ENCODE data around the gene ANKRD22. TPM values are rescaled to one million over a fixed set of nuclear protein-coding genes. Genes with fewer than 3 reads are reported as not detected.

Gene ANKRD22
- total RNA-seq, 1 donor from 2014 or later = not detected

- intact Hi-C loops (cut with micrococcal nuclease) = no loop called here
These were observed 47.4 kb downstream of the ANKRD22 start for GRCh38 chr10:88804083-88804812.

GRCh38 chr10:88803641-88804040 is 48.0 kb downstream of the ANKRD22 start:
- intact Hi-C loops (cut with micrococcal nuclease) = no loop called here

- intact Hi-C loops (cut with micrococcal nuclease) = no loop called here
These were observed 48.9 kb downstream of the ANKRD22 start, which contains the start of gene LIPM for GRCh38 chr10:88802523-88803285. Gene LIPM, plus strand, starts transcription at chr10:88802730. Its CDS starts 167 bp downstream, at chr10:88802897.

- intact Hi-C loops (cut with micrococcal nuclease) = no loop called here
These were observed 51.2 kb downstream of the ANKRD22 start for GRCh38 chr10:88800152-88801125.

- intact Hi-C loops (cut with micrococcal nuclease) = no loop called here
These were observed 56.9 kb downstream of the ANKRD22 start for GRCh38 chr10:88794731-88795130.

GRCh38 chr10:88793712-88794299 is 57.8 kb downstream of the ANKRD22 start:
- intact Hi-C loops (cut with micrococcal nuclease) = loop anchor here (2.0 kb wide), 1 partner anchor 31 kb away; no protein-coding TSS in a partner anchor

GRCh38 chr10:88792661-88793060 is 59.0 kb downstream of the ANKRD22 start:
- intact Hi-C loops (cut with micrococcal nuclease) = loop anchor here (2.0 kb wide), 1 partner anchor 32 kb away; no protein-coding TSS in a partner anchor

GRCh38 chr10:88791924-88792323 is 59.7 kb downstream of the ANKRD22 start:
- intact Hi-C loops (cut with micrococcal nuclease) = loop anchor here (2.0 kb wide), 1 partner anchor 33 kb away; no protein-coding TSS in a partner anchor

- intact Hi-C loops (cut with micrococcal nuclease) = no loop called here
These were observed 62.7 kb downstream of the ANKRD22 start for GRCh38 chr10:88788924-88789323.

- intact Hi-C loops (cut with micrococcal nuclease) = no loop called here
These were observed 64.2 kb downstream of the ANKRD22 start for GRCh38 chr10:88787463-88787862.

- intact Hi-C loops (cut with micrococcal nuclease) = no loop called here
These were observed 65.4 kb downstream of the ANKRD22 start for GRCh38 chr10:88786032-88786770.

- intact Hi-C loops (cut with micrococcal nuclease) = no loop called here
These were observed 67.9 kb downstream of the ANKRD22 start for GRCh38 chr10:88783724-88784123.

- intact Hi-C loops (cut with micrococcal nuclease) = no loop called here
These were observed 69.4 kb downstream of the ANKRD22 start for GRCh38 chr10:88782222-88782621.

- intact Hi-C loops (cut with micrococcal nuclease) = no loop called here
These were observed 70.4 kb downstream of the ANKRD22 start for GRCh38 chr10:88781206-88781605.

Other genes with a start within 250 kb of the ANKRD22 start
- gene LIPF, start 187.4 kb downstream of the ANKRD22 start, total RNA-seq = not detected in 2 replicates
- gene LIPK, start 145.6 kb downstream of the ANKRD22 start, total RNA-seq = not detected in 2 replicates
- gene LIPN, start 91.8 kb downstream of the ANKRD22 start, total RNA-seq = not detected in 2 replicates
- gene LIPM, start 49.1 kb downstream of the ANKRD22 start, total RNA-seq = not detected in 2 replicates
- gene STAMBPL1, start 28.4 kb upstream of the ANKRD22 start, total RNA-seq = 39.4 and 39.5 TPM in 2 replicates
- gene ACTA2, start 100.9 kb upstream of the ANKRD22 start, total RNA-seq = 9.3 and 10.6 TPM in 2 replicates
- 48.6 and 50.8 TPM in 2 replicates for gene FAS, start 139.0 kb upstream of the ANKRD22 start, total RNA-seq

Data from T-helper 2 cell treated with Interferon-gamma antibody and Interleukin-4, amounts not matched to agents 100 ng/mL and 5 ng/mL, for 36 hours (primary cell).